Activated CD4-positive, alpha-beta T cell treated with anti-CD3 and anti-CD28 coated beads, Interleukin-2, amount 50 U/mL, for 16 hours (primary cell): ENCODE data around the gene MOB3C.

ENCODE experiments used
- DNase-seq: peaks from one replicate; pipeline ENCODE4 v3.0.0-alpha.2; 2020

The MOB3C gene

GRCh38 chr1:46603858-46604549, 12.6 kb downstream of the MOB3C start, which contains the start of gene MKNK1:
MKNK1 (minus strand) TSS chr1:46604268; CDS start chr1:46583327, 20,941 bp downstream.
- DNase-seq: peak; percentile 98

DNA sequence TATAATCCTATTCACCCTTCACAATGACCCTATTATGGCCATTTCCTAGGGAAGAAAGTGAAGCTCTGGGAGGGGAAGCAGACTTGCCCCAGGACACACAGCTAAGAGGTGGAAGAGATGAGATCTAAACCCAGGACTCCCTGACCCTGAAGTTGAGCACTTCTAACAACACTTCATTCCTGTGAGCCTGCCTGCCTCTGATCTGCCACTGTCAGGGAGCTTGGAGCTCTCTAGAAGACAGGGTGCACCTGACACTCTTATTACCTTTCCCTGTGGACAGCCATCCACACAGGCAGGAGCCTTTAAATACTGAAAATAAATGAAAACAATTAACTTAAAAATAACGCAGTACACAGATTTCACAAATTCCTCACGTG, 13.1 kb downstream of the MOB3C start:
- no peak for DNase-seq

DNA sequence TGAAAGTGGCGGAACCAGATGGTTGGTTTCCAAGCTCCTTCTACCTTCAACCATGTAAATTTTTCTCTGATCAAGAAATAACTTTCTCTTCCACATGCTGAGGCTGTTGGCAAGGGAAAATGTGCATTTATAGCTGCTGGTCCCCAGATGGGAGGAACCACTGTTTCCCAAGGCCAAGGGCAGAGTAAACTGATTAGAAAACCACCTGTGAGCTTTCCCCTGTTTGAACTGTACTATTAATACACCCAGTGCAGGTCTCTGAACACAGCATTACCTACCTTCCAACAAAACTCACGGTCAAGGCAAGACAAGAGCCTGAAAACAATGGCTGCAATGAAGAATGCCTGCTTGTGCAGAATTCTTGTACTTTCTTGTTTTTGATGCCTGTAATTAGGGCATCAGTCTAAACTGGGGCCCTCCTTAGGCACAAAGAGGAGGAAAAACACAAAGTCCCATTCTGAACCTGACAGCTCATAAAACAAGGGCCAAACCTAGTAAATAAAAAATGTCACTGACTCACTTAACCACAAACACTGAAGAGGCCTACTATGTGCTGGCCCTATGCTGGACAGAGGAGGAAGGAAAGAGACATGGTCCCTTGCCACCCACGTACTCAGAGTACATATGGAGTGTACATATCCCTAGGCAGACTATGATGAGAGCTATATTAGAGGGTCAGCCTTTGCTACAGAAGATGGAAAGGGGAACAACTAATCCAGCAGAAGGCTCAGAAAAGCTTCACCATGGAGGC, 15.2 kb downstream of the MOB3C start:
- DNase-seq: no peak

DNA sequence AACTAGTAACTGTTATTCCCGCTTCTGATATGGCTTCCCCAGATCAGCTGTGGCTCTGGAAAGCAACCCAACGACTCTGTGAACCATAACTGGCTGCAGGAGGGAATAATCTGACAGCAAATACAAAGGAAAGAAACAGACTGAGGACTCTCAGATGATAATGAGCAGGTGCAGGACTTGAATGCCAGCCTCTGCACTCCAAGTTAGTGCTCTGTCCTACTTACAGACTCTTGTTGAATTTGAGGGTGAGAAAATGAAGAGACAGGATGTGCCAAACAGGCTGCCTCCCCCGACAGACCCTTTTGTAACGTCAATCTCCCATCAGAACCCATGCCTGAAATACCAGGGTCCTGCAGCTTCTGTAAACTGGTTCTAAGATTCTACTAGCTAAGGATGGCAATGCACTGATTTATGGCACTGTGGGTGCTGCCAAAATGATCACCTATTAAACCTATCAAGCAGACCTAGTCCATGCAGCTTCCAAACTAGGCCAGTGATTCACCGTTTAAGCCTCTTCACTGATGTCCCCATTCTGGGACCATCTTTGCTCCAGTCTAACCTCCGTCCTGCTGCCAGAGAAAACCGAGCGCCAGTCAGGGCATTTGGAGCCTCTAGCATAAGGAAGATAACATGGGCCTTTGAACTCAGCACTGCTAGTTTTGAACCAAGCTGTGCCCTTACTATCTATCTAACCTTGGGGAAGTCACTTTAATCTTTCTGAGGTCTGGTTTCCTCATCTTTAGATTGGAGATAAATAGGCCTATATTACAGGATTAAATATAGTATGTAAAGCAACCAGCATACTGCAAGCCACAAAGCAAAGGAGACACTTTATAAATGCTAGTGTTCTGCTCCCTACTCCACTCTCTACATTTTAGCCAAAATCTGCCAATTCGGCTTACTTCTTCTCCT, 17.3 kb downstream of the MOB3C start:
- DNase-seq: no peak

DNA sequence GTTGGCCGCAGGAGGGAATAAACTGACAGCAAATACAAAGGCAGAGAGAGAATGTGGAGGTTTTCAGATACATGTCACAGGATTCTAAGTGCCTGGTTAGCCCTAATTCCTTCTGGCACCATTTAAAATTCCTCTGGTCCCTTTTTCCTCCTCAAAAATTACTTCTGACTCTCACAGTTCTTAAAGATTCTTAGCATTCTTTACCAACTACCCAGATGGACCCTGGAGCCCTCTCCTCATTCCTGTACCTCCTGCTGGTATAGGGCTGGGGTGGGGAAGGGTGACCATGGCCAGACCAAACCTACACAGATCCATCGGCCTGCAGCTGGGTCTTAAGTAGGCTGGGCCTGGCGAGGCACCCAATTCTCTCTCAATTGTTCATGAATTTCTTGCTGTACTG, 19.8 kb downstream of the MOB3C start:
- no peak for DNase-seq

GRCh38 chr1:46596036-46596435, 20.6 kb downstream of the MOB3C start:
- no peak for DNase-seq

DNA sequence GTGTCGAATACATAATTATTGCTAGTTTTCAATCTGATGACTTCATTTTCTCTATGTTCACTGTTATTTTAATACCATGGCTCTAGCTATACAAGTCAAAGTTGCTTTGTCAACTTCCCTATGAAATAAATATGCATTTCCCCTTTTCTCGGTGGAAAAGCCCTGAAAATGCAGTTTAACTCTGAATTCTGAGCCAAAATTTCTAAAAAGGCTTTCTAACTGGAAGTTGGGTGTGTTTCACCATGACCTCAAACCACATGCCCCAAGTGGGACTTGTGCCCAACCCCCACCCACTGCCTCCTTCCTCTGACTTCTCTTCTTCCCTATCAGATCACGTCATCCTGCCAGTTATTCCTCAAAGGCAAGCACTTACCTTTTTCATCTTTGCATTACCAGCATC, 21.5 kb downstream of the MOB3C start:
- DNase-seq: no peak

DNA sequence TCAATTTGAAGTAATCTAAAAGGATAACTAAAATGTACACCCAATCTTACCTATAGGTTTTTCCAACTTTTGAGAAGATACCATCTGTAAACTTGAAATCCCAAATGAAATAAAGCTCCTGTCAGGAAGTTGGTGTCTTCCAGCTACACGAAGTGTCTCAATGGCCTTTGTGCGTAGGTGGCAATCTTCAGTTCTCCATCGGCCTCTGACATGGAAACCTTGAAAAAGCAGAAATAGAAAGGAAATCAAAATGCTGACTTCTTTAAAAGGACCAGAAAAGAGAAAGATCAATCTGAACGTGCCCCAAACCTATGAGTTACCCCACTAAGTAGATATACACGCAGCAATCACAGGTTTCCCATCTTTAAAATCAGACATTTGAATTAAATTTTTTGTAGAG, 22.5 kb downstream of the MOB3C start:
- no peak for DNase-seq

GRCh38 chr1:46592823-46593222, 23.8 kb downstream of the MOB3C start:
- no peak for DNase-seq

- no peak for DNase-seq
These were observed 27.1 kb downstream of the MOB3C start for GRCh38 chr1:46589529-46589928.

DNA sequence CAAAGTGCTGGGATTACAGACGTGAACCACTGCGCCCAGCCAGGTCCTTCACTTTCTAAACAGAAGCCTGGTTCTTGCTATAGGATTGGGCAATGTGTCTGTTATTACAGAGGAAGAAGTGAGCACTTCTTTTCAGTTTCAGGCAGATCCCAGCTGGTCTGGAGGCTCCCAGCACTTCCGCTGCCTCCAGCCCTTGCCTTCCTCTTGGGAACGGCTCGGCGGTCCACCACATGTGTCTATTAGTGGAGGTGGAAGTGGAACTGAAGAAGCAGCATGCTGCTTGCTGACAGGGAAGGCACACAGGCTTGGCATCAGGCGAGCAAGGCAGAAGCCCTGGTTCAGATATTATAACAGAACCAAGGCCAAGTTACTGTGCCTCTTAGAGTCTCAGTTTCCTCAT, 29.5 kb downstream of the MOB3C start:
- no peak for DNase-seq

- no peak for DNase-seq
These were observed 31.2 kb downstream of the MOB3C start for GRCh38 chr1:46585312-46585938.

GRCh38 chr1:46583494-46583893, 33.1 kb downstream of the MOB3C start:
- no peak for DNase-seq

- no peak for DNase-seq
These were observed 33.6 kb downstream of the MOB3C start for GRCh38 chr1:46582972-46583371.

DNA sequence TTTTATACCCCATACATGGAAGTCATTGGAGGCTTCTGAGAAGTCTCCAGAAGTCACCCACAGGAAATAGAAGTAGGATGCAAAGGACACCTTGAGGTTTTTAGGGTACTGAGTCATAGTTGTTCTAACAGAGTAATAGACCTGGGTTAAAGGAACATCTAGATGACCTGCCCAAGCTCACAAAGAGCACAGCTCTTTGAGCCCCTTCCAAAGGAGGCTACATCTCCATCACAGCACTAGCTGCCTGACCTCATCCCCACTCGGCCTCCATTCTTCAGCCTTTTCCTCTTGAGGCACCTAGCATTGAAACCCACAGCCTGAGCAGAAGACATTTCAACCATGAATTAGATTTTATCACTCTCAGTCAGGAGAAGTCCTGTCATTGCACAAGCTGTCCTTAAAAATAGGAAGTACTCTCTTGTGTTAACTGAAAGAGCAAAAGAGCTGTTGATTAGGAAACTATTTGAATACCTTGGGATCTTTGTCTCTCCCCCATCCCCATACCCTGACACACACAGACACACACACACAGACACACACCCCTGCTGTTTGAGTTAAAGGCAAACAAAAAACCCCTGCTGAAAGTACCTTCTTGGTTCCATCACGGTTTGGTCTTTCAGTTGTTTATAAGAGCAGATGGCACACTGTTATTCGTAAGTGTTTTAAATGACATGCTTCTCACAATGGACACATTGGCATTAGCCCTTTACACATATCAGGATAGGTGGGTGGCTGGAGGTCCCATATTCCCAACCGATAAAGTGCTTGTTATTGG, 34.7 kb downstream of the MOB3C start:
- peak; percentile 71 for DNase-seq

- peak; percentile 10 for DNase-seq
These were observed 36.3 kb downstream of the MOB3C start for GRCh38 chr1:46580140-46580903.

GRCh38 chr1:46577671-46578070, 38.9 kb downstream of the MOB3C start:
- DNase-seq: peak; percentile 43

DNA sequence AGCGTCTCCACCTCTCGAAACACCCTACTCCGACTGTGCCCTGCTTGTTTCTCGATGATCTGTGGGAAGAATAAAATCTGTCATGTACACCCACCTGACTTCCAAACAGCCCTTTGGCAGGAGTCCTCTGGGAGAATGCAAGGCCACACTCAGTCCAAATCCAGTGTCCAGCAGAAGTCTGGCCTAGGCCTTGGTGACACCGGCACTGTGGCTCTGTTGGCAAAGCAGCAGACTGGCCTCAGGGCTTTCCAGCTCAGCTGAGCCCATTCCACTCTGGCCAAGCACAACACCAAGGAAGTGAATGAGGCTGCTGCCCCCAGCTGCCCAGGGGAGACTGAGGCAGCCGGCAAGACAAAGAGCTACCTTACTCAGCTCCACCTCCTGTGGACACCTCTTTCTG, 40.0 kb downstream of the MOB3C start:
- no peak for DNase-seq

DNA sequence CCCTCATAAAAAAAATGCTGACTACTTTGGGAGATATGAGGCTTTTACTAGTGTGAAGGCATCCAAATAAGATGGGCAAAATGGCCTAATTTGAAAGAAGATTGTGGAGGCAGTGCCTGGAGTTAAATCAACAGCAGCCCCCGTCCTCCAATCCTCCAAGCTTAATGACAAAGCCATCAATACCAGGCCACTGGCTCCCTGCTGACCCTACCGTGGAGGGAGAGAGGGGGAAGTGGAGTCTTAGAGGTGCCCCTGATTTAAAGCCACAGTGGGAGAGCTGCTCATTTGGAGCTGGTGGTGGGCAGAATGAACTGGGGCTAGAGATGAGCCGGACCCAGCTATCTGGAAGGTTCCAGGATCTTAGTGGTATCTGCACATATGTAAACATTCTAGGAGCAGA, 40.8 kb downstream of the MOB3C start:
- DNase-seq: no peak

- no peak for DNase-seq
These were observed 41.3 kb downstream of the MOB3C start for GRCh38 chr1:46575300-46575699.

DNA sequence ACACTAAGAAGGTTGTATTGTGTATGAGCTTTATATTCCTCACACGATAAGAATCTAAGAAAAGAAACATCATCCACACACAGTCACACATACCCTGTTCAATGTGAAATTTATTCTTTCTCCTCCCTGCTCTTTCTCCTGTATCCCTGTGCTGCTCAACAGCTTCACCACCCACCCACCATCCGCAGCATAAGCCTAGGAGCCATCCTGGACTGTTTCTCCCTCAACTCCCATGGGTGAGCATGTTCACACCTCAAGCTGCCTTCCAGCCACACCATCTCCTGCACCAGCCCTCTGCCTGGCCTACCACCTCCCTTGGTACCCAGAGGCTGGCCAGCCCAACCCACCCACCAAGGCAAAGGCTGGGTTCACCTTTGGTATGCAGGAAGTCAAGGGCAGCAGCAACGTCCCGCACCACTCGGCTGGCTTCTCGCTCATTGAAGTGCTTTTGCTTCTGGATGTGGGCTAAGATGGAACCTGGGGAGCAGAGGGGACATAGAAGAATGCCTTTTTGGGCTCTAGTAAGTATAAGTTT, 44.9 kb downstream of the MOB3C start:
- no peak for DNase-seq
